ENCODE measurements around the gene COG2.
A peak's percentile ranks its signal among the peaks of the same experiment; 100 is the strongest.

COG2 gene

DNA sequence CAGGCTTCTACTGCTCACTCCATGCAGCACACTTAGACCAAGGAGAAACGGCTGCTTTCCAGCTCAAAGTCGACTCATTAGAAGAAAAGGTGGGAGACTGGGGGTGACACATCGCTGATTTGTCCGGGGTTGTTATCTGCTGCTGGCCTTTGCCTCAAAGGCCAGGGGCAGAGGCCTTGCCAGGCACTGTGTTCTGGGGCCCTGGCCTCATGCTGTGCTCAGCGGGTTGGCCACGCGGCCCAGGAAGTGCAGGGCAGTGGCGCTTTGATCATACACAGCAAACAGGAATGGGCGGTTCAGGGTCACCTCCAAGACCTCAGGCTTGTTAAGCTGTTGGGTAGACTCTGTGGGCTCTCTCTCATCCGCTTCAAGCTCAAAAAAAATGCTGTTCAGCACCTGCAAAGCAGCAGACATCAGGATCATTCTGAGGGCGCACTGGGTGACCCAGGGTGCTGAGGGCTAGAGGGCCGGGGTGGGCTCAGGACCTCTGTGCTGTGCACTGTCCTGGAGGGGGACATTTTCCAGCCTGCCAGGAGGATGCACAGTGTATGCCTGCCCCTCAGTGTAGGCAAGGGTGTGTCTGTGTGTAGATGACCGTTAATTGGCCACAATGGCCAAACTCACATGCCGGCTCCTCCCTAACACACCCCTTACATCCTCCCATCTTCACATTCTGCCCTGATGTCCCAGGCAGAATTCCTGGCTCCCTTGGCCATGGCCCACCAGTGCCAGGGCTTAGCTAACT lies 60.8 kb downstream of the COG2 start:
- H3K9me3 ChIP-seq (ENCODE audit: control insufficient read depth, insufficient read depth, low read depth, low read length): no peaks in the 10 kb centered on the region
- CTCF ChIA-PET: interaction anchor here (0.6 to 1.3 kb wide), 3 partner anchors 35 to 1221 kb away, joined by 3 read pairs; no protein-coding TSS in a partner anchor
- no peak for TF ChIP-seq FEZF1 (tag by site-specific recombination; IDR thresholded peaks at IDR 0.05)
- TF ChIP-seq ZIC2 (tag by site-specific recombination; IDR thresholded peaks at IDR 0.05): peak; percentile 59
- TF ChIP-seq ZNF221 (tag by site-specific recombination; IDR thresholded peaks at IDR 0.05; ENCODE audit: borderline replicate concordance): no peak
- no peak for TF ChIP-seq RBAK (tag by site-specific recombination; IDR thresholded peaks at IDR 0.05)
- H3K27ac ChIP-seq (ENCODE audit: extremely low read depth, low read depth, low read length): no peak overlapping the region
- POLR2A ChIA-PET: no interaction called here
- H3K36me3 ChIP-seq (ENCODE audit: control insufficient read depth in 2 of 2, insufficient read depth in 1 of 2, low read length in 2 of 2): no peaks in the 10 kb centered on the region
- no peak overlapping the region for H3K4me3 ChIP-seq (ENCODE audit: low read depth, low read length)
- H3K4me1 ChIP-seq (ENCODE audit: control insufficient read depth, insufficient read depth, low read length): no peaks in the 10 kb centered on the region

DNA sequence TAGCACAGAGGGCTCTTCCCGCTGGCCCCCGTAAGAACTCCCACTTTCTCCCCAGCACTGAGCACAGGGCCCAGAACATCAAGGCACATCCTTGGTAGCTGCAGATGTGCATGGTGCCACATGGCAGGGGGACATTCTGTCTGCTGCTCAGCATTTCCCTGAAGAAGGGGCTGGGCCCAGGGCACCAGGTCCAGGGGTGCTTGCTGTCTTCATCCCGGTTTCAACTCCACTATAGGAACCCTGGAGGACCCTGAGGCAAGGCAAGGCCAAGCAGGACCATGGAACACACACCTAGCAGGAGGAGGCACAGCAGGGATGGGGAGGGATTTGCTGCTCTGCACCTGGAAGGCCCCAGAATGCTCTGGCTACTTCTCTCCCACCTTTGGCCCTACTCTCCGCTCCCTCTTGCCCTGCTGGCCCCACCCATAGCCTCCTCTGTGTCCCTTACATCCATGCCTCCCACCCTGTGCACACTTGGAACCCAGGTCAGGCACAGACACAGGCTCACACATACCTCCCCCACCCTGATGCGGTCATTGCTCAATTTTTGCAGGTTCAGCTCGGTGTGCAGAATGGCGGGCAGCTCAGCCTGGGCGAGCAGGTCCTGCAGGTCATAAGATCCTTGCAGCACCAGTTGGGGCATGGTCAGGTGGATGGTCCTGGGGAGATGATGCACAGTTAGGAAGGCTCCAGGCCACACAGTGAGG lies 61.6 kb downstream of the COG2 start:
- Histone ChIP-seq H3K27ac (ENCODE audit: extremely low read depth, low read depth, low read length) (no peak overlapping the region), H3K9me3 (ENCODE audit: control insufficient read depth, insufficient read depth, low read depth, low read length) (no peaks in the 10 kb centered on the region), H3K36me3 (ENCODE audit: control insufficient read depth in 2 of 2, insufficient read depth in 1 of 2, low read length in 2 of 2) (no peaks in the 10 kb centered on the region), H3K4me1 (ENCODE audit: control insufficient read depth, insufficient read depth, low read length) (no peaks in the 10 kb centered on the region), H3K4me3 (ENCODE audit: low read depth, low read length) (no peak overlapping the region)
- TF ChIP-seq ZNF791 (tag by site-specific recombination; IDR thresholded peaks at IDR 0.05) (no peak), KLF1 (tag by site-specific recombination; IDR thresholded peaks at IDR 0.05) (no peak)
- CTCF ChIA-PET: interaction anchor here (0.7 to 1.0 kb wide), 2 partner anchors 78 to 560 kb away, joined by 3 read pairs; no protein-coding TSS in a partner anchor
- POLR2A ChIA-PET: no interaction called here

- CTCF ChIA-PET: interaction anchor here (0.6 to 1.0 kb wide), 3 partner anchors 62 to 79 kb away, joined by 3 read pairs; no protein-coding TSS in a partner anchor
- POLR2A ChIA-PET: interaction anchor here (1.5 kb wide), 1 partner anchor 11 kb away, joined by 3 read pairs; no protein-coding TSS in a partner anchor
- no peaks in the 10 kb centered on the region for H3K4me1 ChIP-seq (ENCODE audit: control insufficient read depth, insufficient read depth, low read length)
- H3K27ac ChIP-seq (ENCODE audit: extremely low read depth, low read depth, low read length): no peak overlapping the region
- H3K9me3 ChIP-seq (ENCODE audit: control insufficient read depth, insufficient read depth, low read depth, low read length): no peaks in the 10 kb centered on the region
- no peak overlapping the region for H3K4me3 ChIP-seq (ENCODE audit: low read depth, low read length)
- no peaks in the 10 kb centered on the region for H3K36me3 ChIP-seq (ENCODE audit: control insufficient read depth in 2 of 2, insufficient read depth in 1 of 2, low read length in 2 of 2)
- TF ChIP-seq ZNF146 (tag by site-specific recombination; IDR thresholded peaks at IDR 0.05): peak; percentile 98
- no peak for TF ChIP-seq ZNF366 (tag by site-specific recombination; conservative IDR thresholded peaks at IDR 0.05)
Observed at GRCh38 chr1:230704830-230705229, 62.5 kb downstream of the COG2 start.

- Histone ChIP-seq H3K4me3 (ENCODE audit: low read depth, low read length) (no peak overlapping the region), H3K9me3 (ENCODE audit: control insufficient read depth, insufficient read depth, low read depth, low read length) (no peaks in the 10 kb centered on the region), H3K27ac (ENCODE audit: extremely low read depth, low read depth, low read length) (no peak overlapping the region), H3K36me3 (ENCODE audit: control insufficient read depth in 2 of 2, insufficient read depth in 1 of 2, low read length in 2 of 2) (no peaks in the 10 kb centered on the region), H3K4me1 (ENCODE audit: control insufficient read depth, insufficient read depth, low read length) (no peaks in the 10 kb centered on the region)
- ChIA-PET CTCF (interaction anchor here (0.6 to 0.7 kb wide), 2 partner anchors 63 to 73 kb away, joined by 3 read pairs; no protein-coding TSS in a partner anchor), POLR2A (interaction anchor here (1.5 kb wide), 1 partner anchor 11 kb away, joined by 3 read pairs; no protein-coding TSS in a partner anchor)
- TF ChIP-seq HOXA7 (CRISPR knock-in tag; IDR thresholded peaks at IDR 0.05; ENCODE audit: borderline replicate concordance): no peak
- no peak for TF ChIP-seq ZNF223 (tag by site-specific recombination; IDR thresholded peaks at IDR 0.05)
- TF ChIP-seq PRDM4 (tag by site-specific recombination; IDR thresholded peaks at IDR 0.05): no peak
- TF ChIP-seq ZNF558 (tag by site-specific recombination; IDR thresholded peaks at IDR 0.05): no peak
- no peak for TF ChIP-seq WT1 (tag by site-specific recombination; IDR thresholded peaks at IDR 0.05)
- TF ChIP-seq ZNF10 (tag by site-specific recombination; IDR thresholded peaks at IDR 0.05): no peak
- no peak for TF ChIP-seq ZNF48 (tag by site-specific recombination; IDR thresholded peaks at IDR 0.05)
- no peak for TF ChIP-seq ZFP3 (tag by site-specific recombination; IDR thresholded peaks at IDR 0.05; ENCODE audit: low read depth)
- no peak for TF ChIP-seq ZSCAN16 (tag by site-specific recombination; IDR thresholded peaks at IDR 0.05)
- no peak for TF ChIP-seq TCF7L2 (IDR thresholded peaks at IDR 0.05; ENCODE audit: borderline replicate concordance, low read depth, low read length)
- no peak for TF ChIP-seq ZNF174 (tag by site-specific recombination; IDR thresholded peaks at IDR 0.05)
- TF ChIP-seq ZNF416 (tag by site-specific recombination; IDR thresholded peaks at IDR 0.05): no peak
- TF ChIP-seq, protein P1, sequence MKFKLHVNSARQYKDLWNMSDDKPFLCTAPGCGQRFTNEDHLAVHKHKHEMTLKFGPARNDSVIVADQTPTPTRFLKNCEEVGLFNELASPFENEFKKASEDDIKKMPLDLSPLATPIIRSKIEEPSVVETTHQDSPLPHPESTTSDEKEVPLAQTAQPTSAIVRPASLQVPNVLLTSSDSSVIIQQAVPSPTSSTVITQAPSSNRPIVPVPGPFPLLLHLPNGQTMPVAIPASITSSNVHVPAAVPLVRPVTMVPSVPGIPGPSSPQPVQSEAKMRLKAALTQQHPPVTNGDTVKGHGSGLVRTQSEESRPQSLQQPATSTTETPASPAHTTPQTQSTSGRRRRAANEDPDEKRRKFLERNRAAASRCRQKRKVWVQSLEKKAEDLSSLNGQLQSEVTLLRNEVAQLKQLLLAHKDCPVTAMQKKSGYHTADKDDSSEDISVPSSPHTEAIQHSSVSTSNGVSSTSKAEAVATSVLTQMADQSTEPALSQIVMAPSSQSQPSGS (tag by site-specific recombination; IDR thresholded peaks at IDR 0.05; ENCODE audit: low read depth): no peak
Observed at GRCh38 chr1:230705289-230706019, 63.2 kb downstream of the COG2 start.
